ENCODE results near the gene BOD1.

- no peak for TF ChIP-seq ZFP1 (CRISPR knock-in tag; IDR thresholded peaks at IDR 0.05)
- TF ChIP-seq, protein P1, sequence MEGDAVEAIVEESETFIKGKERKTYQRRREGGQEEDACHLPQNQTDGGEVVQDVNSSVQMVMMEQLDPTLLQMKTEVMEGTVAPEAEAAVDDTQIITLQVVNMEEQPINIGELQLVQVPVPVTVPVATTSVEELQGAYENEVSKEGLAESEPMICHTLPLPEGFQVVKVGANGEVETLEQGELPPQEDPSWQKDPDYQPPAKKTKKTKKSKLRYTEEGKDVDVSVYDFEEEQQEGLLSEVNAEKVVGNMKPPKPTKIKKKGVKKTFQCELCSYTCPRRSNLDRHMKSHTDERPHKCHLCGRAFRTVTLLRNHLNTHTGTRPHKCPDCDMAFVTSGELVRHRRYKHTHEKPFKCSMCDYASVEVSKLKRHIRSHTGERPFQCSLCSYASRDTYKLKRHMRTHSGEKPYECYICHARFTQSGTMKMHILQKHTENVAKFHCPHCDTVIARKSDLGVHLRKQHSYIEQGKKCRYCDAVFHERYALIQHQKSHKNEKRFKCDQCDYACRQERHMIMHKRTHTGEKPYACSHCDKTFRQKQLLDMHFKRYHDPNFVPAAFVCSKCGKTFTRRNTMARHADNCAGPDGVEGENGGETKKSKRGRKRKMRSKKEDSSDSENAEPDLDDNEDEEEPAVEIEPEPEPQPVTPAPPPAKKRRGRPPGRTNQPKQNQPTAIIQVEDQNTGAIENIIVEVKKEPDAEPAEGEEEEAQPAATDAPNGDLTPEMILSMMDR (IDR thresholded peaks at IDR 0.05 in 2 of 3, conservative IDR thresholded peaks at IDR 0.05 in 1 of 3; ENCODE audit: insufficient read depth in 2 of 3, low read depth in 1 of 3, low read length in 3 of 3), result no peak
- TF ChIP-seq, protein P2, sequence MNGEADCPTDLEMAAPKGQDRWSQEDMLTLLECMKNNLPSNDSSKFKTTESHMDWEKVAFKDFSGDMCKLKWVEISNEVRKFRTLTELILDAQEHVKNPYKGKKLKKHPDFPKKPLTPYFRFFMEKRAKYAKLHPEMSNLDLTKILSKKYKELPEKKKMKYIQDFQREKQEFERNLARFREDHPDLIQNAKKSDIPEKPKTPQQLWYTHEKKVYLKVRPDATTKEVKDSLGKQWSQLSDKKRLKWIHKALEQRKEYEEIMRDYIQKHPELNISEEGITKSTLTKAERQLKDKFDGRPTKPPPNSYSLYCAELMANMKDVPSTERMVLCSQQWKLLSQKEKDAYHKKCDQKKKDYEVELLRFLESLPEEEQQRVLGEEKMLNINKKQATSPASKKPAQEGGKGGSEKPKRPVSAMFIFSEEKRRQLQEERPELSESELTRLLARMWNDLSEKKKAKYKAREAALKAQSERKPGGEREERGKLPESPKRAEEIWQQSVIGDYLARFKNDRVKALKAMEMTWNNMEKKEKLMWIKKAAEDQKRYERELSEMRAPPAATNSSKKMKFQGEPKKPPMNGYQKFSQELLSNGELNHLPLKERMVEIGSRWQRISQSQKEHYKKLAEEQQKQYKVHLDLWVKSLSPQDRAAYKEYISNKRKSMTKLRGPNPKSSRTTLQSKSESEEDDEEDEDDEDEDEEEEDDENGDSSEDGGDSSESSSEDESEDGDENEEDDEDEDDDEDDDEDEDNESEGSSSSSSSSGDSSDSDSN (IDR thresholded peaks at IDR 0.05; ENCODE audit: borderline replicate concordance in 1 of 2, low read depth in 2 of 2, low read length in 2 of 2), result no peak
- no peak for TF ChIP-seq MAFK (IDR thresholded peaks at IDR 0.05; ENCODE audit: low read length)
- TF ChIP-seq EP300 (IDR thresholded peaks at IDR 0.05; ENCODE audit: low read length), result peak; percentile 58
- 0 out of 2 replicates have a peak, but pooled peaks have one; percentile 28 for TF ChIP-seq HDAC2 (IDR thresholded peaks at IDR 0.05)
- TF ChIP-seq CCAR2 (IDR thresholded peaks at IDR 0.05; ENCODE audit: low read depth, low read length), result no peak
- no peak for TF ChIP-seq ARHGAP35 (IDR thresholded peaks at IDR 0.05; ENCODE audit: partially characterized antibody)
- no peak for TF ChIP-seq ZNF232 (CRISPR knock-in tag; IDR thresholded peaks at IDR 0.05)
These were observed at the start of gene BOD1 for GRCh38 chr5:173616577-173617118.

Measured in K562 (cell line).